Caco-2 (cell line): ENCODE data around the gene CTIF. TPM values are rescaled to one million over a fixed set of nuclear protein-coding genes. Genes with fewer than 3 reads are reported as not detected.

Experiments used
- BruUV-seq: library from RNA; stranded (reverse); fragments of 400-500 nt; replicated peaks from 2 replicates; lab custom pipeline; 2021; lab: Mats Ljungman, UMichigan
- CTCF ChIA-PET: fragments of 300-600 bp; sonication (Branson Sonifier 250); formaldehyde crosslinking; loops from one replicate; lab custom pipeline; 2022; ENCODE audit warnings: antibody characterized with exemption; lab: Charles Lee
- POLR2A ChIA-PET: fragments of 300-600 bp; sonication (Branson Sonifier 250); formaldehyde crosslinking; loops from one replicate; lab custom pipeline; 2022; ENCODE audit warnings: antibody characterized with exemption; lab: Charles Lee
- DNase-seq, 2 experiments: peaks; one replicate each; pipeline versions ENCODE4 v3.0.0 to v3.0.0-alpha.2; 2020 to 2022
- H3K27me3 ChIP-seq: replicated peaks from 2 replicates; pipeline ENCODE4 v1.6.0; 2011; ENCODE audit warnings: low read length; ENCODE audit not compliant: control insufficient read depth, insufficient read depth
- H3K36me3 ChIP-seq: 2 replicates; pipeline ENCODE4 v1.5.1; 2011; ENCODE audit warnings: low read length; ENCODE audit not compliant: control insufficient read depth, insufficient read depth
- H3K4me1 ChIP-seq: fragments of 250-450 bp; sonication (Bioruptor Pico); 2 replicates; pipeline ENCODE4 v1.5.1; 2020; ENCODE audit warnings: mild to moderate bottlenecking
- H3K4me3 ChIP-seq: 2 replicates; pipeline ENCODE4 v1.5.1; 2011; ENCODE audit warnings: low read depth, mild to moderate bottlenecking, control low read depth, low read length
- H3K9me3 ChIP-seq: fragments of 250-450 bp; sonication (Bioruptor Pico); 2 replicates; pipeline ENCODE4 v1.5.1; 2020; ENCODE audit warnings: mild to moderate bottlenecking, moderate library complexity
- H3K27ac Mint-ChIP-seq: one replicate; pipeline ENCODE4 v1.8.0; 2022; ENCODE audit warnings: mixed read lengths; ENCODE audit not compliant: unreplicated experiment
- H3K27me3 Mint-ChIP-seq: one replicate; pipeline ENCODE4 v1.8.0; 2022; ENCODE audit warnings: mixed read lengths; ENCODE audit not compliant: insufficient read depth, unreplicated experiment
- H3K36me3 Mint-ChIP-seq: one replicate; pipeline ENCODE4 v1.8.0; 2022; ENCODE audit warnings: mild to moderate bottlenecking, mixed read lengths; ENCODE audit not compliant: insufficient read depth, unreplicated experiment
- H3K4me1 Mint-ChIP-seq: one replicate; pipeline ENCODE4 v1.8.0; 2022; ENCODE audit warnings: low read depth, mixed read lengths; ENCODE audit not compliant: unreplicated experiment
- H3K4me3 Mint-ChIP-seq: one replicate; pipeline ENCODE4 v1.8.0; 2022; ENCODE audit warnings: mild to moderate bottlenecking, moderate library complexity, mixed read lengths; ENCODE audit not compliant: unreplicated experiment
- H3K9me3 Mint-ChIP-seq: one replicate; pipeline ENCODE4 v1.8.0; 2022; ENCODE audit warnings: mixed read lengths; ENCODE audit not compliant: unreplicated experiment
- intact Hi-C: fragments of 100-400 bp; cut with micrococcal nuclease; formaldehyde crosslinking; loops from one replicate; pipeline ENCODE4 v1.10.0; 2022; ENCODE audit not compliant: unreplicated experiment
- total RNA-seq: library from RNA; stranded (reverse); gene quantifications from 2 replicates; pipeline ENCODE4 v1.2.3, GENCODE V29; 2022
- TF ChIP-seq, protein P1 (sequence below), 2 experiments: fragments of 200-600 bp in 1 of 2; IDR thresholded peaks; 1 replicate in 1 of 2; 2 replicates in 1 of 2; pipeline versions ENCODE4 v1.5.1 to v1.8.0; 2011 to 2022; ENCODE audit warnings: antibody characterized with exemption in 1 of 2, control low read depth in 1 of 2, inconsistent platforms in 1 of 2, low read depth in 1 of 2, low read length in 1 of 2, mild to moderate bottlenecking in 1 of 2, moderate library complexity in 1 of 2; ENCODE audit not compliant: insufficient read depth in 1 of 2, severe bottlenecking in 1 of 2, unreplicated experiment in 1 of 2

The CTIF gene
- total RNA-seq, 1 experiment from 2014 or later, result 19.9 TPM

DNA sequence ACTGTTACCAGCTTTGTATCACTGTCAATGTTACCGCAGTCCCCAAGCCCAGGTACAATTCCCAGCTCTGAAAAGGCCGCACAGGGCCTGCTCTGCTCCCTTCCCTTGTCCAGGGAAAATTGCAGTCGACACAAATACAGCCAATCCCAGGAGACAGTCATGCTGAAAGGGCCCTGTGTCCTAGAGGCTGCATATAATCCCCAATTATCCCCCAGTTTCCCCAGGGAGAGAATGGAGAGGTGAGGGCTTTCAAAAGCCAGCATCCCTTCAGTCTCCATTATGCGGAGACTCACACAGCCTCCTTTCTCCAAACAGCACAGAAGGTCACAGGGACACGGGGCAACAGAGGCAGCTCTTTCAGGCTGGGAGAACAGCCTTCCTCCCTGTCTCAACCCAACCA lies 17.1 kb upstream of the CTIF start:
- ChIA-PET POLR2A (no interaction called here), CTCF (no interaction called here)
- no TSS peak for BruUV-seq
- H3K4me3 Mint-ChIP-seq, result no peak overlapping the region
- TF ChIP-seq, protein P1, sequence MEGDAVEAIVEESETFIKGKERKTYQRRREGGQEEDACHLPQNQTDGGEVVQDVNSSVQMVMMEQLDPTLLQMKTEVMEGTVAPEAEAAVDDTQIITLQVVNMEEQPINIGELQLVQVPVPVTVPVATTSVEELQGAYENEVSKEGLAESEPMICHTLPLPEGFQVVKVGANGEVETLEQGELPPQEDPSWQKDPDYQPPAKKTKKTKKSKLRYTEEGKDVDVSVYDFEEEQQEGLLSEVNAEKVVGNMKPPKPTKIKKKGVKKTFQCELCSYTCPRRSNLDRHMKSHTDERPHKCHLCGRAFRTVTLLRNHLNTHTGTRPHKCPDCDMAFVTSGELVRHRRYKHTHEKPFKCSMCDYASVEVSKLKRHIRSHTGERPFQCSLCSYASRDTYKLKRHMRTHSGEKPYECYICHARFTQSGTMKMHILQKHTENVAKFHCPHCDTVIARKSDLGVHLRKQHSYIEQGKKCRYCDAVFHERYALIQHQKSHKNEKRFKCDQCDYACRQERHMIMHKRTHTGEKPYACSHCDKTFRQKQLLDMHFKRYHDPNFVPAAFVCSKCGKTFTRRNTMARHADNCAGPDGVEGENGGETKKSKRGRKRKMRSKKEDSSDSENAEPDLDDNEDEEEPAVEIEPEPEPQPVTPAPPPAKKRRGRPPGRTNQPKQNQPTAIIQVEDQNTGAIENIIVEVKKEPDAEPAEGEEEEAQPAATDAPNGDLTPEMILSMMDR (IDR thresholded peaks at IDR 0.05; ENCODE audit: insufficient read depth in 1 of 2, low read depth in 1 of 2, low read length in 1 of 2, severe bottlenecking in 1 of 2, unreplicated experiment in 1 of 2), result no peak
- Histone ChIP-seq H3K4me1 (no peaks in the 10 kb centered on the region), H3K4me3 (no peak overlapping the region), H3K9me3 (no peaks in the 10 kb centered on the region), H3K27me3 (no peaks in the 10 kb centered on the region), H3K36me3 (no peaks in the 10 kb centered on the region)
- intact Hi-C loops, result no loop called here
- H3K36me3 Mint-ChIP-seq, result no peaks in the 10 kb centered on the region
- no peak overlapping the region for H3K27ac Mint-ChIP-seq
- H3K4me1 Mint-ChIP-seq, result no peaks in the 10 kb centered on the region
- no peak for DNase-seq
- no peaks in the 10 kb centered on the region for H3K9me3 Mint-ChIP-seq
- no peaks in the 10 kb centered on the region for H3K27me3 Mint-ChIP-seq

DNA sequence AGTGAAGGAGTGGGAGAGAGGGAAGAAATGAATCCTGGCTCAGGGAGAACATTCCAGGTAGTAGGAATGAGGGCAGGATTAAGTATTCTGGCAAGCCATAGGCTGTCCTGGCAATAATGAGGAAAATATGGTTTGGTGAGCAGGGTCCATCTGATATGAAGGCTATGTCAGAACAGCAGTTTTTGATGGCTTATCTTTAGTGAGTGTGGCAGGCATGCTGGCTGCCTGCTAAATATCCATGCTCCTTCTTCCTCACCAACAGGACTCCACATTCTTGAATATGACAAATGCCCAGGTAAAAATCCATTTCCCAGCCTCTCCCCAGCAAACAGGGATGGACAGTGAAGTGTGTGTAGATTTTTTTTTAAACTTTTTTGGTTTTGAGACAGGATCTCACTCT lies 13.2 kb upstream of the CTIF start:
- Mint-ChIP-seq H3K27ac (no peak overlapping the region), H3K27me3 (no peaks in the 10 kb centered on the region), H3K9me3 (no peaks in the 10 kb centered on the region), H3K4me1 (no peaks in the 10 kb centered on the region), H3K4me3 (no peak overlapping the region), H3K36me3 (no peaks in the 10 kb centered on the region)
- TF ChIP-seq, protein P1 (IDR thresholded peaks at IDR 0.05; ENCODE audit: insufficient read depth in 1 of 2, low read depth in 1 of 2, low read length in 1 of 2, severe bottlenecking in 1 of 2, unreplicated experiment in 1 of 2), result no peak
- intact Hi-C loops, result no loop called here
- Histone ChIP-seq H3K36me3 (no peaks in the 10 kb centered on the region), H3K27me3 (no peaks in the 10 kb centered on the region), H3K4me1 (no peaks in the 10 kb centered on the region), H3K9me3 (no peaks in the 10 kb centered on the region), H3K4me3 (no peak overlapping the region)
- POLR2A ChIA-PET, result no interaction called here
- CTCF ChIA-PET, result no interaction called here
- no peak for DNase-seq
- no TSS peak for BruUV-seq

DNA sequence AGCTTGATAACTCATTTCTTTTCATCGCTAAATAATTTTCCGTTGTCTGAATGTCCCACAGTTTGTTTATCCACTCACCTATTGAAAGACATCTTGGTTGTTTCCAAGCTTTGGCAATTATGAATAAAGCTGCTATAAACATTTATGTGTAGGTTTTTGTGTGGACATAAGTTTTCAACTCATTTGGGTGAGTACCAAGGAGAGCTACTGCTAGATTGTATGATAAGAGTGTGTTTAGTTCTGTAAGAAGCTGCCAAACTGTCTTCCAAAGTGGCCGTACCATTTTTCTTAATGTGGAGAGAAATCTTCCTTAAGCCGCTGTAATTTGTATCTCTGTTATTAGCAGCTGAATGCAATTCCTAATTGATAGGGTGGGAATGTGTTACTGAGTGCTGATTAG lies 11.4 kb upstream of the CTIF start:
- TF ChIP-seq, protein P1 (IDR thresholded peaks at IDR 0.05; ENCODE audit: insufficient read depth in 1 of 2, low read depth in 1 of 2, low read length in 1 of 2, severe bottlenecking in 1 of 2, unreplicated experiment in 1 of 2), result no peak
- H3K9me3 Mint-ChIP-seq, result no peaks in the 10 kb centered on the region
- no peaks in the 10 kb centered on the region for H3K4me1 Mint-ChIP-seq
- H3K9me3 ChIP-seq, result no peaks in the 10 kb centered on the region
- no peaks in the 10 kb centered on the region for H3K27me3 ChIP-seq
- BruUV-seq, result no TSS peak
- intact Hi-C loops, result no loop called here
- H3K36me3 ChIP-seq, result no peaks in the 10 kb centered on the region
- H3K4me1 ChIP-seq, result no peaks in the 10 kb centered on the region
- ChIA-PET CTCF (no interaction called here), POLR2A (no interaction called here)
- no peak for DNase-seq
- no peak overlapping the region for H3K4me3 ChIP-seq
- H3K27ac Mint-ChIP-seq, result no peak overlapping the region
- no peaks in the 10 kb centered on the region for H3K27me3 Mint-ChIP-seq
- no peaks in the 10 kb centered on the region for H3K36me3 Mint-ChIP-seq
- no peak overlapping the region for H3K4me3 Mint-ChIP-seq
